HepG2 (cell line): Measurements from ENCODE around the gene KREMEN1. TPM values are rescaled to one million over a fixed set of nuclear protein-coding genes. Genes with fewer than 3 reads are reported as not detected.

ENCODE experiments used
- ATF5 ChIP-seq: sonication (generic); formaldehyde crosslinking; IDR thresholded peaks from 2 replicates; pipeline ENCODE4 v1.4.0; 2020; ENCODE audit warnings: mild to moderate bottlenecking, low read depth, missing genetic modification reagents
- DNMT1 ChIP-seq: sonication (generic); formaldehyde crosslinking; IDR thresholded peaks from 2 replicates; pipeline ENCODE4 v1.5.1; 2020; ENCODE audit warnings: mild to moderate bottlenecking, missing genetic modification reagents
- E2F2 ChIP-seq: sonication (generic); formaldehyde crosslinking; IDR thresholded peaks from 2 replicates; pipeline ENCODE4 v1.4.0; 2020; ENCODE audit warnings: missing genetic modification reagents, borderline replicate concordance
- FOSL1 ChIP-seq: sonication (generic); formaldehyde crosslinking; IDR thresholded peaks from 2 replicates; pipeline ENCODE4 v1.9.0; 2021; ENCODE audit warnings: missing genetic modification reagents, borderline replicate concordance
- GMEB1 ChIP-seq: sonication (generic); formaldehyde crosslinking; IDR thresholded peaks from 2 replicates; pipeline ENCODE4 v1.5.1; 2020; ENCODE audit warnings: missing genetic modification reagents, mild to moderate bottlenecking, borderline replicate concordance
- HMGA1 ChIP-seq: sonication (generic); formaldehyde crosslinking; conservative IDR thresholded peaks from 2 replicates; pipeline ENCODE4 v1.4.0; 2020; ENCODE audit warnings: missing genetic modification reagents
- IKZF5 ChIP-seq: IDR thresholded peaks from 2 replicates; pipeline ENCODE4 v1.6.1; 2018; ENCODE audit warnings: missing genetic modification reagents, mild to moderate bottlenecking, missing compliant biosample characterization
- IRF2 ChIP-seq: IDR thresholded peaks from 2 replicates; pipeline ENCODE4 v1.6.1; 2018; ENCODE audit warnings: missing genetic modification reagents, missing compliant biosample characterization
- KLF12 ChIP-seq: sonication (generic); formaldehyde crosslinking; IDR thresholded peaks from 2 replicates; pipeline ENCODE4 v1.4.0; 2020; ENCODE audit warnings: missing genetic modification reagents, borderline replicate concordance
- NR2F1 ChIP-seq, 2 experiments: fragments of 450-650 bp in 1 of 2; formaldehyde crosslinking in 1 of 2; IDR thresholded peaks; 2 replicates each; pipeline versions ENCODE4 v1.5.0 to v1.6.1; 2016 to 2020; ENCODE audit warnings: mild to moderate bottlenecking in 1 of 2, missing compliant biosample characterization in 1 of 2, missing genetic modification reagents in 1 of 2, moderate library complexity in 1 of 2
- SAP130 ChIP-seq: IDR thresholded peaks from 2 replicates; pipeline ENCODE4 v1.6.1; 2016; ENCODE audit warnings: low read depth
- SRSF4 ChIP-seq: fragments of 200-400 bp; formaldehyde crosslinking; IDR thresholded peaks from one replicate; pipeline ENCODE4 v1.6.1; 2018; ENCODE audit warnings: mild to moderate bottlenecking, low read depth, low read length, moderate library complexity; ENCODE audit not compliant: poor library complexity, severe bottlenecking
- STAG1 ChIP-seq: sonication (generic); formaldehyde crosslinking; IDR thresholded peaks from 2 replicates; pipeline ENCODE4 v1.4.0; 2020; ENCODE audit warnings: missing genetic modification reagents
- TBP ChIP-seq: sonication (generic); formaldehyde crosslinking; IDR thresholded peaks from 2 replicates; pipeline ENCODE4 v1.5.0; 2020; ENCODE audit warnings: missing genetic modification reagents
- YEATS2 ChIP-seq: sonication (generic); formaldehyde crosslinking; IDR thresholded peaks from 2 replicates; pipeline ENCODE4 v1.4.0; 2020; ENCODE audit warnings: missing genetic modification reagents, borderline replicate concordance
- ZBTB26 ChIP-seq: IDR thresholded peaks from 2 replicates; pipeline ENCODE4 v1.6.1; 2016; ENCODE audit warnings: missing compliant biosample characterization, missing genetic modification reagents, borderline replicate concordance
- ZC3H4 ChIP-seq: sonication (generic); formaldehyde crosslinking; IDR thresholded peaks from 2 replicates; pipeline ENCODE4 v1.4.0; 2020; ENCODE audit warnings: missing genetic modification reagents, borderline replicate concordance
- ZFP41 ChIP-seq: sonication (generic); formaldehyde crosslinking; IDR thresholded peaks from 2 replicates; pipeline ENCODE4 v1.4.0; 2020; ENCODE audit warnings: mild to moderate bottlenecking, missing genetic modification reagents, borderline replicate concordance
- ZNF512B ChIP-seq: sonication (generic); formaldehyde crosslinking; IDR thresholded peaks from 2 replicates; pipeline ENCODE4 v1.5.1; 2020; ENCODE audit warnings: missing genetic modification reagents, mild to moderate bottlenecking, borderline replicate concordance
- polyA plus RNA-seq, 8 experiments: library from polyadenylated mRNA; depleted of rRNA in 3 of 8; stranded (reverse) in 7 of 8; unstranded in 1 of 8; fragments of >200 nt; fragmentation: Illumina TruSeq in 4 of 8; extraction: Trizol in 4 of 8; gene quantifications; 2 replicates each; pipeline versions ENCODE4 v1.2.1 to v1.2.3, GENCODE V29; 2011 to 2016; ENCODE audit warnings: low read depth in 4 of 8, missing spikeins in 1 of 8, mixed read lengths in 1 of 8; ENCODE audit not compliant: insufficient read depth in 1 of 8
- total RNA-seq, 5 experiments: library from RNA; depleted of rRNA; stranded (reverse); fragments of >200 nt; fragmentation: Illumina TruSeq; extraction: Trizol; gene quantifications; 2 replicates each; pipeline ENCODE4 v1.2.3, GENCODE V29; 2016; ENCODE audit warnings: low read depth in 1 of 5

The KREMEN1 gene
- total and polyA plus RNA-seq, 2 of the 13 experiments (the other 11 are each of a cell fraction or from before 2014, with no cell fraction given) = 9.8 to 13.8 TPM

- TF ChIP-seq ZNF512B (CRISPR knock-in tag) (no peak), TBP (CRISPR knock-in tag) (no peak), YEATS2 (CRISPR knock-in tag) (no peak), KLF12 (CRISPR knock-in tag) (no peak), GMEB1 (CRISPR knock-in tag) (no peak), ZC3H4 (no peak), ZBTB26 (CRISPR knock-in tag) (no peak; the same call in 1 of the 2 replicates), IKZF5 (CRISPR knock-in tag) (no peak; the same call in 1 of the 2 replicates), ATF5 (CRISPR knock-in tag) (no peak), E2F2 (CRISPR knock-in tag) (no peak), HMGA1 (CRISPR knock-in tag) (no peak), SAP130 (CRISPR knock-in tag) (no peak), STAG1 (CRISPR knock-in tag) (peak; percentile 97), ZFP41 (CRISPR knock-in tag) (no peak), IRF2 (0 out of 2 replicates have a peak, but pooled peaks have one; percentile 29), DNMT1 (CRISPR knock-in tag) (0 out of 2 replicates have a peak, but pooled peaks have one; percentile 47), SRSF4 (no peak), FOSL1 (CRISPR knock-in tag) (no peak), NR2F1 (CRISPR knock-in tag; IDR thresholded peaks at IDR 0.05) (no peak)
Observed at GRCh38 chr22:29154364-29155048, 81.7 kb downstream of the KREMEN1 start (continued).
